Liver (tissue), 9 donors: Measurements from ENCODE around the gene DIPK1B. TPM values are rescaled to one million over a fixed set of nuclear protein-coding genes. Genes with fewer than 3 reads are reported as not detected.

Experiments used
- DNase-seq: peaks from one replicate; pipeline ENCODE4 v3.0.0-alpha.2; 2017; ENCODE audit warnings: low spot score
- H3K27ac ChIP-seq, 2 donors: one replicate each; pipeline ENCODE4 v1.7.0; 2013; ENCODE audit warnings: inconsistent platforms in 2 of 2, low read length in 2 of 2, control low read depth in 1 of 2, low read depth in 1 of 2, mild to moderate bottlenecking in 1 of 2
- H3K27me3 ChIP-seq, 4 donors: one replicate each; pipeline versions ENCODE4 v1.6.1 to v1.7.0; 2013; ENCODE audit warnings: low read length in 3 of 4, inconsistent platforms in 1 of 4, mild to moderate bottlenecking in 1 of 4, moderate library complexity in 1 of 4; ENCODE audit not compliant: control insufficient read depth in 4 of 4, insufficient read depth in 4 of 4
- H3K36me3 ChIP-seq, 4 donors: one replicate each; pipeline versions ENCODE4 v1.6.1 to v1.7.0; 2013; ENCODE audit warnings: low read length in 3 of 4, mild to moderate bottlenecking in 3 of 4, low read depth in 1 of 4, moderate library complexity in 1 of 4; ENCODE audit not compliant: control insufficient read depth in 4 of 4, insufficient read depth in 3 of 4
- H3K4me1 ChIP-seq, 4 donors: one replicate each; pipeline versions ENCODE4 v1.6.1 to v1.7.0; 2013; ENCODE audit warnings: low read length in 3 of 4, mild to moderate bottlenecking in 3 of 4, moderate library complexity in 1 of 4; ENCODE audit not compliant: control insufficient read depth in 4 of 4, insufficient read depth in 4 of 4
- H3K4me3 ChIP-seq, 3 donors: one replicate each; pipeline versions ENCODE4 v1.6.1 to v1.7.0; 2013; ENCODE audit warnings: low read length in 3 of 3, control low read depth in 1 of 3, low read depth in 1 of 3, mild to moderate bottlenecking in 1 of 3
- H3K9ac ChIP-seq, 2 donors: one replicate each; pipeline ENCODE4 v1.7.0; 2013; ENCODE audit warnings: low read length in 2 of 2, mild to moderate bottlenecking in 2 of 2, moderate library complexity in 2 of 2, control low read depth in 1 of 2, low read depth in 1 of 2
- H3K9me3 ChIP-seq, 4 donors: one replicate each; pipeline versions ENCODE4 v1.6.1 to v1.7.0; 2013; ENCODE audit warnings: low read length in 3 of 4; ENCODE audit not compliant: control insufficient read depth in 4 of 4
- ATF3 ChIP-seq: IDR thresholded peaks from 2 replicates; pipeline ENCODE4 v1.6.1; 2016; ENCODE audit warnings: antibody characterized with exemption
- CTCF ChIP-seq: fragments of 150-350 bp; IDR thresholded peaks from 2 replicates; pipeline ENCODE4 v1.5.1; 2017; ENCODE audit warnings: improper control_type of control experiment, low read depth, low read length; ENCODE audit not compliant: missing input control
- EGR1 ChIP-seq, 2 donors: IDR thresholded peaks; 2 replicates each; pipeline ENCODE4 v1.6.1; 2016 to 2018; ENCODE audit warnings: antibody characterized with exemption in 2 of 2, low read depth in 2 of 2
- FOXA1 ChIP-seq: IDR thresholded peaks from 2 replicates; pipeline ENCODE4 v1.6.1; 2016; ENCODE audit warnings: antibody characterized with exemption
- FOXA2 ChIP-seq: IDR thresholded peaks from 2 replicates; pipeline ENCODE4 v1.6.1; 2016; ENCODE audit warnings: antibody characterized with exemption
- HNF4G ChIP-seq: IDR thresholded peaks from 2 replicates; pipeline ENCODE4 v1.6.1; 2016; ENCODE audit warnings: antibody characterized with exemption
- JUND ChIP-seq, 2 donors: IDR thresholded peaks; 2 replicates each; pipeline ENCODE4 v1.6.1; 2016; ENCODE audit warnings: antibody characterized with exemption in 2 of 2
- MAX ChIP-seq: IDR thresholded peaks from 2 replicates; pipeline ENCODE4 v1.6.1; 2016; ENCODE audit warnings: antibody characterized with exemption
- NR2F2 ChIP-seq: IDR thresholded peaks from 2 replicates; pipeline ENCODE4 v1.6.1; 2016; ENCODE audit warnings: antibody characterized with exemption
- RAD21 ChIP-seq, 2 donors: IDR thresholded peaks; 2 replicates each; pipeline ENCODE4 v1.6.1; 2016; ENCODE audit warnings: antibody characterized with exemption in 2 of 2, mild to moderate bottlenecking in 2 of 2
- REST ChIP-seq: IDR thresholded peaks from 2 replicates; pipeline ENCODE4 v1.6.1; 2016; ENCODE audit warnings: antibody characterized with exemption, mild to moderate bottlenecking
- RXRA ChIP-seq, 2 donors: IDR thresholded peaks; 2 replicates each; pipeline ENCODE4 v1.6.1; 2017 to 2018; ENCODE audit warnings: antibody characterized with exemption in 2 of 2, mild to moderate bottlenecking in 1 of 2
- SP1 ChIP-seq: IDR thresholded peaks from 2 replicates; pipeline ENCODE4 v1.6.1; 2018; ENCODE audit warnings: antibody characterized with exemption, mild to moderate bottlenecking
- TAF1 ChIP-seq: conservative IDR thresholded peaks from 2 replicates; pipeline ENCODE4 v1.6.1; 2016; ENCODE audit warnings: antibody characterized with exemption, mild to moderate bottlenecking
- YY1 ChIP-seq: IDR thresholded peaks from 2 replicates; pipeline ENCODE4 v1.6.1; 2016; ENCODE audit warnings: antibody characterized with exemption, mild to moderate bottlenecking
- ZBTB33 ChIP-seq: IDR thresholded peaks from 2 replicates; pipeline ENCODE4 v1.6.1; 2016; ENCODE audit warnings: antibody characterized with exemption
- WGBS: extraction: QIAGEN DNeasy Blood & Tissue Kit; methylation state at CpG from one replicate; pipeline ENCODE4 v1.1.7; 2013; 5-methylcytosine and 5-hydroxymethylcytosine counted together
- polyA plus RNA-seq, 2 donors: library from polyadenylated mRNA; stranded (reverse) in 1 of 2; unstranded in 1 of 2; fragments of 200-250 nt in 1 of 2; fragments of >200 nt in 1 of 2; fragmentation: Nextera tagmentation in 1 of 2; extraction: Ambion mirVana in 1 of 2; gene quantifications; one replicate each; pipeline versions ENCODE4 v1.2.1 to v1.2.3, GENCODE V29; 2013 to 2015
- total RNA-seq, 2 donors: library from RNA; depleted of rRNA; stranded (reverse); fragments of >200 nt; gene quantifications; one replicate each; pipeline ENCODE4 v1.2.3, GENCODE V29; 2014
- donor health status: healthy.
- donor health status: healthy.
- donor health status: healthy.
- donor health status: healthy.
- donor health status: healthy.

DIPK1B gene
- total and polyA plus RNA-seq, 4 donors: 2.3 to 19.7 (median 5.2) TPM

GRCh38 chr9:136757328-136757727 is 45.0 kb downstream of the DIPK1B start:
- Histone ChIP-seq H3K27me3 (no peaks in the 10 kb centered on the region), H3K36me3 (no peaks in the 10 kb centered on the region), H3K4me1 (no peaks in the 10 kb centered on the region), H3K27ac (no peak overlapping the region), H3K9ac (no peak overlapping the region), H3K4me3 (no peak overlapping the region), H3K9me3 (no peaks in the 10 kb centered on the region)
- DNase-seq: no peak
- TF ChIP-seq ZBTB33: no peak
- TF ChIP-seq NR2F2: no peak
- no peak for TF ChIP-seq HNF4G
- no peak for TF ChIP-seq ATF3
- TF ChIP-seq FOXA2: no peak
- no peak for TF ChIP-seq RXRA (IDR thresholded peaks at IDR 0.05)
- no peak for TF ChIP-seq CTCF
- no peak for TF ChIP-seq FOXA1
- 91% methylated on average over 20 of the region's 20 CpGs for WGBS

GRCh38 chr9:136757751-136758140 is 45.4 kb downstream of the DIPK1B start:
- no peaks in the 10 kb centered on the region for H3K4me1 ChIP-seq
- no peak for TF ChIP-seq YY1
- no peak for TF ChIP-seq TAF1
- no peak for TF ChIP-seq JUND (IDR thresholded peaks at IDR 0.05)
- TF ChIP-seq REST: no peak
- TF ChIP-seq NR2F2: no peak
- no peak for TF ChIP-seq EGR1 (IDR thresholded peaks at IDR 0.05; ENCODE audit: low read depth in 2 of 2)
- no peak for TF ChIP-seq SP1
- TF ChIP-seq ZBTB33: no peak
- no peak for TF ChIP-seq RAD21 (IDR thresholded peaks at IDR 0.05)
- no peak for TF ChIP-seq MAX
- no peak for TF ChIP-seq FOXA2
- no peak for TF ChIP-seq ATF3
- TF ChIP-seq RXRA (IDR thresholded peaks at IDR 0.05): no peak
- TF ChIP-seq CTCF: no peak
- no peaks in the 10 kb centered on the region for H3K36me3 ChIP-seq
- H3K9ac ChIP-seq: no peak overlapping the region
- H3K27ac ChIP-seq: no peak overlapping the region
- no peak overlapping the region for H3K4me3 ChIP-seq
- H3K9me3 ChIP-seq: no peaks in the 10 kb centered on the region
- whole genome bisulfite sequencing: 92% methylated on average over 20 of the region's 20 CpGs
- no peak for DNase-seq
- no peaks in the 10 kb centered on the region for H3K27me3 ChIP-seq
